Neural crest cell (in vitro differentiated cells): Measurements from ENCODE around the gene P3H2. TPM values are rescaled to one million over a fixed set of nuclear protein-coding genes. Genes with fewer than 3 reads are reported as not detected.
A peak's percentile ranks its signal among the peaks of the same experiment; 100 is the strongest.

Experiments used
- DNase-seq: peaks from one replicate; pipeline ENCODE4 v3.0.0; 2021; ENCODE audit warnings: low read depth, mixed read lengths, low spot score
- H3K27ac Mint-ChIP-seq: one replicate; pipeline ENCODE4 v1.8.0; 2021; ENCODE audit warnings: mild to moderate bottlenecking, mixed read lengths; ENCODE audit not compliant: unreplicated experiment
- H3K27me3 Mint-ChIP-seq: 2 replicates; pipeline ENCODE4 v1.8.0; 2021; ENCODE audit warnings: low read depth, mild to moderate bottlenecking, mixed read lengths
- H3K36me3 Mint-ChIP-seq: 2 replicates; pipeline ENCODE4 v1.8.0; 2021; ENCODE audit warnings: low read depth, mild to moderate bottlenecking, mixed read lengths
- H3K4me1 Mint-ChIP-seq: 2 replicates; pipeline ENCODE4 v1.8.0; 2021; ENCODE audit warnings: mixed read lengths
- H3K4me3 Mint-ChIP-seq: one replicate; pipeline ENCODE4 v1.8.0; 2021; ENCODE audit warnings: mild to moderate bottlenecking, mixed read lengths
- H3K9me3 Mint-ChIP-seq: 2 replicates; pipeline ENCODE4 v1.8.0; 2021; ENCODE audit warnings: mixed read lengths
- CTCF ChIP-seq: fragments of 200-600 bp; sonication (generic); conservative IDR thresholded peaks from 2 replicates; pipeline ENCODE4 v1.5.0; 2021; ENCODE audit warnings: antibody characterized with exemption, mild to moderate bottlenecking
- total RNA-seq: library from RNA; stranded (reverse); gene quantifications from 2 replicates; pipeline ENCODE4 v1.2.1, GENCODE V29; 2021

P3H2 gene
- total RNA-seq, 1 donor from 2014 or later = 4.1 TPM

GRCh38 chr3:190058521-190059241 is 62.0 kb downstream of the P3H2 start:
- Mint-ChIP-seq H3K36me3 (no peaks in the 10 kb centered on the region), H3K27ac (peak overlapping the region; percentile 91), H3K4me1 (peaks cover 20% of the 10 kb centered on the region), H3K27me3 (no peaks in the 10 kb centered on the region), H3K4me3 (no peak overlapping the region), H3K9me3 (no peaks in the 10 kb centered on the region)
- no peak for DNase-seq
- no peak for TF ChIP-seq CTCF

GRCh38 chr3:190056742-190057141 is 64.0 kb downstream of the P3H2 start:
- Mint-ChIP-seq H3K27me3 (no peaks in the 10 kb centered on the region), H3K4me1 (peaks cover 20% of the 10 kb centered on the region), H3K4me3 (no peak overlapping the region), H3K36me3 (no peaks in the 10 kb centered on the region), H3K27ac (no peak overlapping the region), H3K9me3 (no peaks in the 10 kb centered on the region)
- DNase-seq = no peak
- no peak for TF ChIP-seq CTCF

GRCh38 chr3:190055773-190056172 is 64.9 kb downstream of the P3H2 start:
- Mint-ChIP-seq H3K4me1 (peaks cover 20% of the 10 kb centered on the region), H3K27me3 (no peaks in the 10 kb centered on the region), H3K9me3 (no peaks in the 10 kb centered on the region), H3K27ac (no peak overlapping the region), H3K4me3 (no peak overlapping the region), H3K36me3 (no peaks in the 10 kb centered on the region)
- no peak for TF ChIP-seq CTCF
- no peak for DNase-seq

GRCh38 chr3:190053919-190054672 is 66.6 kb downstream of the P3H2 start:
- H3K27me3 Mint-ChIP-seq = no peaks in the 10 kb centered on the region
- H3K9me3 Mint-ChIP-seq = no peaks in the 10 kb centered on the region
- no peak overlapping the region for H3K27ac Mint-ChIP-seq
- H3K36me3 Mint-ChIP-seq = no peaks in the 10 kb centered on the region
- DNase-seq = no peak
- TF ChIP-seq CTCF = peak; percentile 41
- peaks cover 14% of the 10 kb centered on the region for H3K4me1 Mint-ChIP-seq
- no peak overlapping the region for H3K4me3 Mint-ChIP-seq

- DNase-seq = no peak
- Mint-ChIP-seq H3K27me3 (no peaks in the 10 kb centered on the region), H3K4me1 (no peaks in the 10 kb centered on the region), H3K36me3 (no peaks in the 10 kb centered on the region), H3K9me3 (no peaks in the 10 kb centered on the region), H3K27ac (no peak overlapping the region), H3K4me3 (no peak overlapping the region)
- TF ChIP-seq CTCF = no peak
These were observed 69.1 kb downstream of the P3H2 start for GRCh38 chr3:190051641-190052040.
